ENCODE data around the gene RIMBP2.

The RIMBP2 gene

DNA sequence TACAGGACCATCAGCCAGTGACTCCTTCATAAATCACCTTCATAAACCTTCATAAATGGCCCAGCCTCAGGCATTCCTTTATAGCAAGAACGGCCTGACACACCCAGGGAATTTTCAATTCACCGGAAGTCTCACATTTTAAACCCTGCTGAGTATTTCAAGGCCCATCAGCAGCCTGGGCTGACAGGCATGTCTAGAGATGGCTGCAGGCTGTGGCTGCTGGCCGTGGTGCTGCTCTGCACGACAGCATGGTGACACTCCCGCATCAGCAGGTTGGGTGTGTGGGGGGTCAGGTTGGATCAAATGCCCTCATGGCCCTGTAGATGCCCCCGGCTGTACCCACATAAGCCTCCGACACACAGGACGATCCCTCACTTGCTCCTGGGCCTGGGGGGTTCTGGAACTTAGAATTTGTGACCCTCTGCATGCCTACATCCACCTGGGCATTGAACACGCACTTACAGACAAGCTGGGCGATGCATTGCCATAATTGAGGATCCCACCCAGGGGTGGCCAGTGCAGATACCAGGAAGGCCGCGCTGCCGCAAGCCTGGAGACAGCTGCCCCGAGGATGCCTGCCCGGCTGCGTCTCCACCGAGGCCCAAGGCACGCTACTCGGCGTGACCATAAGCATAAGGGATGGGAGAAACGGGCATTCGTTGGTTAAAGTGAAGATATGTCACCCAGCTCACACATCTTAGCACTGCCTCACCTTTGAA, 254.1 kb downstream of the RIMBP2 start:
- no peak for TF ChIP-seq FOXP2 (optimal IDR thresholded peaks at IDR 0.05; ENCODE audit: borderline replicate concordance, extremely low read depth, extremely low read length, insufficient read depth)
- TF ChIP-seq, protein P1, sequence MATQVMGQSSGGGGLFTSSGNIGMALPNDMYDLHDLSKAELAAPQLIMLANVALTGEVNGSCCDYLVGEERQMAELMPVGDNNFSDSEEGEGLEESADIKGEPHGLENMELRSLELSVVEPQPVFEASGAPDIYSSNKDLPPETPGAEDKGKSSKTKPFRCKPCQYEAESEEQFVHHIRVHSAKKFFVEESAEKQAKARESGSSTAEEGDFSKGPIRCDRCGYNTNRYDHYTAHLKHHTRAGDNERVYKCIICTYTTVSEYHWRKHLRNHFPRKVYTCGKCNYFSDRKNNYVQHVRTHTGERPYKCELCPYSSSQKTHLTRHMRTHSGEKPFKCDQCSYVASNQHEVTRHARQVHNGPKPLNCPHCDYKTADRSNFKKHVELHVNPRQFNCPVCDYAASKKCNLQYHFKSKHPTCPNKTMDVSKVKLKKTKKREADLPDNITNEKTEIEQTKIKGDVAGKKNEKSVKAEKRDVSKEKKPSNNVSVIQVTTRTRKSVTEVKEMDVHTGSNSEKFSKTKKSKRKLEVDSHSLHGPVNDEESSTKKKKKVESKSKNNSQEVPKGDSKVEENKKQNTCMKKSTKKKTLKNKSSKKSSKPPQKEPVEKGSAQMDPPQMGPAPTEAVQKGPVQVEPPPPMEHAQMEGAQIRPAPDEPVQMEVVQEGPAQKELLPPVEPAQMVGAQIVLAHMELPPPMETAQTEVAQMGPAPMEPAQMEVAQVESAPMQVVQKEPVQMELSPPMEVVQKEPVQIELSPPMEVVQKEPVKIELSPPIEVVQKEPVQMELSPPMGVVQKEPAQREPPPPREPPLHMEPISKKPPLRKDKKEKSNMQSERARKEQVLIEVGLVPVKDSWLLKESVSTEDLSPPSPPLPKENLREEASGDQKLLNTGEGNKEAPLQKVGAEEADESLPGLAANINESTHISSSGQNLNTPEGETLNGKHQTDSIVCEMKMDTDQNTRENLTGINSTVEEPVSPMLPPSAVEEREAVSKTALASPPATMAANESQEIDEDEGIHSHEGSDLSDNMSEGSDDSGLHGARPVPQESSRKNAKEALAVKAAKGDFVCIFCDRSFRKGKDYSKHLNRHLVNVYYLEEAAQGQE (IDR thresholded peaks at IDR 0.05; ENCODE audit: insufficient read depth in 1 of 2, low read depth in 2 of 2, low read length in 2 of 2), result peak; percentile 88 to 91

DNA sequence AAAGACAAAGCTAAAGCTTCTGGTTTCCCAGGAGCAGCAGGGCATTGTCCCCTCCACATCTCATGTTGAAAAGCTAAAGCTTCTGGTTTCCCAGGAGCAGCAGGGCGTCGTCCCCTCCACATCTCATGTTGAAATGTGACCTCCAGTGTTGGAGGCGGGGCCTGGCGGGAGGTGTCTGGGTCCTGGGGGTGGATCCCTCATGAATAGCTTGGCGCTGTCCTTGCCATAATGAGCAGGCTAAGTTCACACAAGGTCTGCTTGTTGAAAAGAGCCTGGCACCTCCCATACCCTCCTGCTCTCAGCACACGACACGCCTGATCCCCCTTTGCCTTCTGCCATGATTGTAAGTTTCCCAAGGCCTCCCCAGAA, 254.7 kb downstream of the RIMBP2 start:
- TF ChIP-seq POLR2AphosphoS5 (IDR thresholded peaks at IDR 0.05; ENCODE audit: low read depth, low read length) (no peak), FOXP2 (optimal IDR thresholded peaks at IDR 0.05; ENCODE audit: borderline replicate concordance, extremely low read depth, extremely low read length, insufficient read depth) (no peak), SIN3A (IDR thresholded peaks at IDR 0.05; ENCODE audit: borderline replicate concordance, insufficient read depth, low read length) (no peak), TAF1 (IDR thresholded peaks at IDR 0.05; ENCODE audit: borderline replicate concordance, insufficient read depth, low read length) (no peak)
- TF ChIP-seq, protein P1 (IDR thresholded peaks at IDR 0.05; ENCODE audit: insufficient read depth in 1 of 2, low read depth in 2 of 2, low read length in 2 of 2), result no peak

DNA sequence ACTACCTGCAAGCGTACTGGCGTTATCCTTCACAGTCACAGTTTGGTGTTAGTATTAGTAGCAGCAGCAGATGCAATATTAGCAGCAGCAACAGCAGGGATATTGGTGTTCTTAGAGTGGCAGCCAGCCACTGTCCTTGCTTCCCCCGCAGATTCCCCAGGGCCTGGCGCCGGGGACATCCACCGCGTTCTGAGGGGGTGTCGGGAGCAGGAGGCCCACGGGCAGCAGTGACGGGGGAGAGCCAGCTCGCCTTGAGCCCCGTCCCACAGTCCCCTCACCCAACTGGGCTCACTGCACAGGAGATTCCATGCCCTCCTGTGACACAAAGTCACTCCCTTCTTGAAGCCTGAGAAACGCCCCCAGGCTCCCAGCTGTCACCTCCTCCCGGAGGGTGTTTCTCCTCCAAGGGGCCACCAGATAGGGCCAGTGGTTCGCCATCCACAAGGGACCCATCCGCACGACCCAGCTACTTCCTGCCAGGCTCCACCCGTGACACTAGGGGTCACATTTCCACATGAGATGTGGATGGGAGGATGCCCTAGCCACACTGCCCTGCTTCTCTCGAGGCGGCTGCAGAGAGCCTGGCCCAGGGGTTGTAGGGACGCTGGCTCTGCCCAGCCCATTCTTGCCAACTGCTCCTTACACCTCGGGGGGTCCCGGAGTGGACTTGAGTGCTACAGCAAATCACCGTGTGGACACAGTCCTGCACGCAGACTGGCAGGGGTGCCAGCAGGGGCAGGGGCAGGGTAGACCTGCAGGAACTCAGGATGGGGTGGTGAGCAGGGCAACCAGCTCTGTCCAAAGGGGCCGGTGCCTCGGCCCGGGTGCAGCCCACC, 255.3 kb downstream of the RIMBP2 start:
- TF ChIP-seq POLR2AphosphoS5 (IDR thresholded peaks at IDR 0.05; ENCODE audit: low read depth, low read length) (no peak), SIN3A (IDR thresholded peaks at IDR 0.05; ENCODE audit: borderline replicate concordance, insufficient read depth, low read length) (no peak), FOXP2 (optimal IDR thresholded peaks at IDR 0.05; ENCODE audit: borderline replicate concordance, extremely low read depth, extremely low read length, insufficient read depth) (no peak), TAF1 (IDR thresholded peaks at IDR 0.05; ENCODE audit: borderline replicate concordance, insufficient read depth, low read length) (no peak)
- TF ChIP-seq, protein P1 (IDR thresholded peaks at IDR 0.05; ENCODE audit: insufficient read depth in 1 of 2, low read depth in 2 of 2, low read length in 2 of 2), result no peak

DNA sequence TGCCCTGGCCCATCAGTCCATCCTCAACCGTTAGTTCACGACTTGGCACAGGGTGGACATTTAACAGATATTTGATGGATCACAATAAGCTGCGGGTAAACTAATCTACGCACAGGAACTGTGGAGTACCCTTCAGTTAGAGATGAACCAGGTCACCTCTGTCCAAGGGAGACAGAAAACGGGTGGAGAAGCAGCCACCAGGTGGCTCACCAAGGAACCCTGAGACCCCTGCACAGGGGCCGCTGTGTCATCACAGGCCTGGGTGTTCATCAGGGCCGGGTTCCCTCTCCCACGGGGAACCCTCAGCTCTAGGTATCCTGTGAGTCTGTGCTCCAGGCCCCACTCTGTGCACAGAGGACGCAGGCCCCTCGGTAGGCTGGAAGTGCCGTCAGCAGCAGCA, 256.2 kb downstream of the RIMBP2 start:
- TF ChIP-seq TAF1 (IDR thresholded peaks at IDR 0.05; ENCODE audit: borderline replicate concordance, insufficient read depth, low read length), result no peak

DNA sequence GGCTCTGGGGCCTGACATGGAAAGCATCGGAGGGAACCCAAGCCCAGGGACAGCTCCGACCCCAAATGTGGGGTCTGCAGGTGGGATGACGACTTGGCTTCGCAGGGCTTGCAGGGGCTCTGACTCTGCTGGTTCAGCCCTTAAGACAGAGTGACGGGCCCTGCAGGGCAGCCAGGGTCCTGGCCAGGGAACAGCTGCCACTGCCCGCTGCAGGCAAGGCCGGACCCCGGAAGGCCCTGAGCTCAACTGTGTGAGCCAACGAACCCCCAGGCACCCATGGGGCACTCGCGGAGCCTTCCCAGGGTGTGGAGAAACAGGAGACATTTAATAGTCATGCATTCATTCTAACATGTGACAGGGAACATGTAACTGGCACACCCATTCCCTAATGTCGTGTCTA, 257.8 kb downstream of the RIMBP2 start:
- no peak for TF ChIP-seq FOXP2 (optimal IDR thresholded peaks at IDR 0.05; ENCODE audit: borderline replicate concordance, extremely low read depth, extremely low read length, insufficient read depth)
- TF ChIP-seq TAF1 (IDR thresholded peaks at IDR 0.05; ENCODE audit: borderline replicate concordance, insufficient read depth, low read length), result no peak
- no peak for TF ChIP-seq POLR2AphosphoS5 (IDR thresholded peaks at IDR 0.05; ENCODE audit: low read depth, low read length)
- TF ChIP-seq SIN3A (IDR thresholded peaks at IDR 0.05; ENCODE audit: borderline replicate concordance, insufficient read depth, low read length), result no peak
- TF ChIP-seq, protein P1 (IDR thresholded peaks at IDR 0.05; ENCODE audit: insufficient read depth in 1 of 2, low read depth in 2 of 2, low read length in 2 of 2), result no peak

All from PFSK-1 (cell line).